ENCODE data around the gene KIF2C.
"Not testable (repeated sequence)": the region's sequence is repeated elsewhere in the genome, so short reads cannot be mapped to it uniquely, and the experiment has no call there.

The KIF2C gene

GRCh38 chr1:44799770-44800584 is 60.3 kb downstream of the KIF2C start, which contains the start of gene PLK3:
Gene PLK3 (plus strand): TSS chr1:44800377. CDS start chr1:44800464, 87 bp downstream.
- FAIRE-seq = peak; percentile 68

GRCh38 chr1:44801491-44802305 is 62.1 kb downstream of the KIF2C start:
- no peak for FAIRE-seq

- no peak for FAIRE-seq
Observed at GRCh38 chr1:44802306-44803061, 62.8 kb downstream of the KIF2C start.

GRCh38 chr1:44803062-44803311 is 63.4 kb downstream of the KIF2C start:
- no peak for FAIRE-seq

GRCh38 chr1:44803312-44804095 is 63.9 kb downstream of the KIF2C start:
- no peak for FAIRE-seq

- FAIRE-seq = no peak
Observed at GRCh38 chr1:44805311-44806024, 65.8 kb downstream of the KIF2C start.

GRCh38 chr1:44806025-44806703 is 66.5 kb downstream of the KIF2C start:
- FAIRE-seq = no peak

GRCh38 chr1:44806704-44807363 is 67.2 kb downstream of the KIF2C start, which contains the start of gene DYNLT4:
Gene DYNLT4 (minus strand): TSS chr1:44807351. CDS start chr1:44806668, 683 bp downstream.
- FAIRE-seq = no peak

GRCh38 chr1:44807364-44808062 is 67.9 kb downstream of the KIF2C start:
- peak; percentile 79 for FAIRE-seq

- FAIRE-seq = no peak
Observed at GRCh38 chr1:44808063-44808937, 68.7 kb downstream of the KIF2C start, which contains the start of gene BTBD19. Gene BTBD19 (plus strand): TSS chr1:44808523. CDS start chr1:44808821, 298 bp downstream.

GRCh38 chr1:44808938-44809917 is 69.6 kb downstream of the KIF2C start:
- no peak for FAIRE-seq

GRCh38 chr1:44810101-44810761 is 70.6 kb downstream of the KIF2C start:
- FAIRE-seq = no peak

GRCh38 chr1:44810762-44811105 is 71.1 kb downstream of the KIF2C start:
- not testable (repeated sequence) for FAIRE-seq

- FAIRE-seq = no peak
Observed at GRCh38 chr1:44811234-44811633, 71.6 kb downstream of the KIF2C start.

- FAIRE-seq = no peak
Observed at GRCh38 chr1:44812822-44813543, 73.3 kb downstream of the KIF2C start.

GRCh38 chr1:44815926-44816325 is 76.3 kb downstream of the KIF2C start:
- FAIRE-seq = not testable (repeated sequence)
